Choroid plexus epithelial cell (primary cell): ENCODE results near the gene CHRNA1.

Experiments
- DNase-seq: peaks from one replicate; pipeline ENCODE4 v3.0.0-alpha.2; 2010; ENCODE audit warnings: low read depth
- H3K4me3 ChIP-seq: 2 replicates; pipeline ENCODE4 v1.5.1; 2011; ENCODE audit warnings: low read depth, mild to moderate bottlenecking, control low read depth, low read length, moderate library complexity
- CTCF ChIP-seq: conservative IDR thresholded peaks from 2 replicates; pipeline ENCODE4 v1.5.1; 2011; ENCODE audit warnings: low read depth, mild to moderate bottlenecking, control low read depth, inconsistent platforms, low read length, moderate library complexity

The CHRNA1 gene

GRCh38 chr2:174764280-174765255 lies at the start of gene CHRNA1:
TSS of gene CHRNA1 (minus strand) at chr2:174764472. CDS start at chr2:174764394, 78 bp downstream.
- no peak for TF ChIP-seq CTCF
- H3K4me3 ChIP-seq: no peak within 1 kb of the TSS
- DNase-seq: peak; percentile 82

GRCh38 chr2:174812037-174812436 lies 47.8 kb upstream of the CHRNA1 start:
- no peak for DNase-seq
- no peak overlapping the region for H3K4me3 ChIP-seq
- TF ChIP-seq CTCF: no peak

DNA sequence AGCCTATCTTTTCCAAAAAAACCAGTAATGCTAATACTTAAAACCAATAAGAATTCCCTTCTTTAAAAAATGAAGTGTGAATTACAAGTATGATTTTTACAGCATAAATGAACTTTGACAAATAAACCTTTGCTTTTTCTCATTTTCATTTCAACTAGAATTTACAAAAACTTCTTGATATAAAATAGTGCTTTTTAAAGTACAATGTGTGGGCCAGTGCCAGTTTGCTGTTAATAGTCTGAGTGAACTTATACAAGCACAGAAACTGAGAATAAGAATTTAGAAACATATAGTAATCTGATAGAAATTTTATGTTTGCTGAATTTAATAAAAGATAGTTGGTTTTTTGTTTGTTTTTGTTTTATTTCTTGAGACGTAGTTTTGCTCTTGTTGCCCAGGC lies 43.7 kb upstream of the CHRNA1 start:
- H3K4me3 ChIP-seq: no peak overlapping the region
- no peak for DNase-seq
- no peak for TF ChIP-seq CTCF

DNA sequence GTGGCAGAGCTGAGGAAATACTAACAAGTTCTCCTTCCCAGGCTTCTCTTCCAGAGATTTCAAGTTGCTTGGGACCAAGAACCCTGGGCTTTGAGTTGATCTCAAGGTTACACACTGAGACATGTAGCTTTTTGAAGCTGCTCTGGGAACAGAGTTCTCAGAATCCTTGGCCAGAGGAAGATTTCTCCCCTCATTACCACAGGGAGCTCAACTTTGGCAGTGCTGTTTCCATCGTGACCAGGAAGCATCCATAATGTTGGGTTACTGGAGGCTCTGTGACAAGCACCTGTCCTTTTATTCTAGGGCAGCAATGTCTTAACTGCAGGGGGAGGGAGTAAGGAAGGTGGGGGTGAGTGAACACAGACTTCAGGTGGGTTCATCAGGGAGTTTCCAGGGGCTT lies 41.5 kb upstream of the CHRNA1 start:
- no peak overlapping the region for H3K4me3 ChIP-seq
- TF ChIP-seq CTCF: no peak
- DNase-seq: no peak

DNA sequence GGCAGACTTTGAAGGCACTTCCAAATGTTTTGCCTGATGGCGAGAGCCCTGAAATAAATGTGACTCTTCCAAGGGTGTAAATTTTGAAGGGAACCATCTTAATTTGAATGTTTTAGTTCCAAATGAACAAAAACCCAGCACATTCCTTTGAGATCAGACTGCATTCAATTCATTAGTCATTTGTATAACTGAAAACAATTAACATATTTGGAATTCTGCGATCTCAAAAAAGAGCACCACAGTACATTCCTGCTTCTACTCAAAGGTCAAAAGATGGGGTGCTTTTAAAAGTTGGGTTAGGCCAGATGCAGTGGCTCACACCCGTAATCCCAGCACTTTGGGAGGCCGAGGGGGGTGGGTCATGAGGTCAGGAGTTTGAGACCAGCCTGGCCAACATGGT lies 38.2 kb upstream of the CHRNA1 start:
- no peak overlapping the region for H3K4me3 ChIP-seq
- no peak for DNase-seq
- TF ChIP-seq CTCF: no peak

DNA sequence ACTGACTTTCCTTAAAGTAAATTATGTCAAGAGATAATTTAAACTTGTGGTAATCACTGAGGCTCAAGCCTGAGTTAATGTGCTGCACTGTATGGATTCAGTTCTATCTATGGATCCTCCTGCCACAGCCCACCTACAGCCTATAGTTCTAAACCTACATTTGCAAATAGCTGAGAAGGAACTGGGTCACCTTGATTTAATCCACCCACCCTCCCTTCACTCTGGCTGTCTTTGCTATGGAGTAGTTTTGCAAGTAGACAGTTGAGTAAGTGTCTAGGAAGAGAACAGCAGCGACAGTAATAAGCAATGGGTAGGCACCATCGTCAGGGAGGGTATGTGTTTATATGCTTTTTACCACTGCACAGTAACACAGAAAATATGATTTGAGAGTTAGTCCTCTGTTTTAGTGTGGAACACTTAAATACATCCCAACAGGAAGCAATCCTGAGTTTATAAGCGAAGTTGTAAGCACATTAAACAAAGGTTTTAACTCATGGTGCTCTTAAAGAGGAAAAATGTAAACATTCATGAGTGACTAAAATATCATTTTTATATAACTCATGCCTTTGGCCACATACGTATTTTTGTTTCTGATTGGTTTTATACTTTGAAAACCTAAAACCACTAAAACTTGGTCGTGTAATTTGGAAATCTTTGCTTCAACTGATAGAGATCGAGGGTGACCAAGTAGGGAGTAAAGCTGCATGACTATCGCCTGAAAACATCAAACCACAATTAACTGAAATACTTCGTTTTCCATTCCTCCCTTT lies 36.3 kb upstream of the CHRNA1 start:
- DNase-seq: no peak
- H3K4me3 ChIP-seq: no peak overlapping the region
- no peak for TF ChIP-seq CTCF
